OCI-LY7 (cell line): ENCODE measurements around the gene TNFAIP1. TPM values are rescaled to one million over a fixed set of nuclear protein-coding genes. Genes with fewer than 3 reads are reported as not detected.

ENCODE experiments used
- BruUV-seq: library from RNA; stranded (reverse); fragments of 400-500 nt; replicated peaks from 2 replicates; lab custom pipeline; 2021; lab: Mats Ljungman, UMichigan
- CTCF ChIA-PET: fragments of 300-600 bp; sonication (Branson Sonifier 250); formaldehyde crosslinking; loops from one replicate; lab custom pipeline; 2022; ENCODE audit warnings: antibody characterized with exemption; ENCODE audit not compliant: unreplicated experiment; lab: Charles Lee
- POLR2A ChIA-PET: fragments of 300-600 bp; sonication (Branson Sonifier 250); formaldehyde crosslinking; loops from one replicate; lab custom pipeline; 2022; ENCODE audit warnings: antibody characterized with exemption; lab: Charles Lee
- DNase-seq: peaks from one replicate; pipeline ENCODE4 v3.0.0-alpha.2; 2015; ENCODE audit warnings: low spot score
- H2AFZ ChIP-seq: fragments of 200-600 bp; sonication (generic), shearing (Covaris generic); 2 replicates; pipeline ENCODE4 v1.6.1; 2014; ENCODE audit warnings: mild to moderate bottlenecking, antibody characterized with exemption, low read length, moderate library complexity
- H3K27ac ChIP-seq: fragments of 200-600 bp; sonication (generic); 2 replicates; pipeline ENCODE4 v1.5.1; 2014; ENCODE audit warnings: mixed run types, low read depth, mild to moderate bottlenecking, moderate library complexity, low read length, inconsistent platforms; ENCODE audit not compliant: poor library complexity, severe bottlenecking
- H3K36me3 ChIP-seq: fragments of 200-600 bp; sonication (generic); 2 replicates; pipeline ENCODE4 v1.6.1; 2014; ENCODE audit warnings: mild to moderate bottlenecking, antibody characterized with exemption, low read length, moderate library complexity, mixed read lengths; ENCODE audit not compliant: insufficient read depth
- H3K4me1 ChIP-seq: fragments of 200-600 bp; sonication (generic); 2 replicates; pipeline ENCODE4 v1.5.1; 2014; ENCODE audit warnings: mild to moderate bottlenecking, low read length; ENCODE audit not compliant: insufficient read depth, poor library complexity, severe bottlenecking
- H3K4me2 ChIP-seq: fragments of 200-600 bp; sonication (generic); 2 replicates; pipeline ENCODE4 v1.6.1; 2014; ENCODE audit warnings: mild to moderate bottlenecking, low read length
- H3K4me3 ChIP-seq: fragments of 200-600 bp; sonication (generic); 2 replicates; pipeline ENCODE4 v1.5.1; 2014; ENCODE audit warnings: mild to moderate bottlenecking, low read depth, low read length; ENCODE audit not compliant: poor library complexity, severe bottlenecking
- H3K79me2 ChIP-seq: fragments of 200-600 bp; sonication (generic); 2 replicates; pipeline ENCODE4 v1.6.1; 2016; ENCODE audit warnings: low read depth, mild to moderate bottlenecking, low read length, moderate library complexity, mixed read lengths; ENCODE audit not compliant: insufficient read depth
- H3K9me2 ChIP-seq: fragments of 200-600 bp; sonication (generic); 2 replicates; pipeline ENCODE4 v1.6.1; 2016; ENCODE audit warnings: mild to moderate bottlenecking, low read length, mixed read lengths; ENCODE audit not compliant: insufficient read depth
- H3K9me3 ChIP-seq: fragments of 200-600 bp; sonication (generic); 2 replicates; pipeline ENCODE4 v1.6.1; 2014; ENCODE audit warnings: mild to moderate bottlenecking, mixed run types, low read length, mixed read lengths
- H4K20me1 ChIP-seq: fragments of 200-600 bp; sonication (generic); 2 replicates; pipeline ENCODE4 v1.6.1; 2014; ENCODE audit warnings: mild to moderate bottlenecking, antibody characterized with exemption, low read length, moderate library complexity, mixed read lengths; ENCODE audit not compliant: insufficient read depth
- CTCF ChIP-seq: fragments of 200-600 bp; sonication (generic); conservative IDR thresholded peaks from 2 replicates; pipeline ENCODE4 v1.5.1; 2014; ENCODE audit warnings: mild to moderate bottlenecking, antibody characterized with exemption, low read length, moderate library complexity, mixed read lengths
- EZH2phosphoT487 ChIP-seq: fragments of 200-600 bp; sonication (generic); IDR thresholded peaks from 2 replicates; pipeline ENCODE4 v1.6.1; 2018; ENCODE audit warnings: low read depth, borderline replicate concordance, mild to moderate bottlenecking, mixed run types, antibody characterized with exemption, low read length, moderate library complexity, mixed read lengths
- intact Hi-C: fragments of 100-400 bp; cut with micrococcal nuclease; formaldehyde crosslinking; loops from one replicate; pipeline ENCODE4 v1.10.0; 2022; ENCODE audit not compliant: unreplicated experiment
- total RNA-seq, 2 experiments: library from RNA; depleted of rRNA in 1 of 2; stranded (reverse); fragments of >200 nt in 1 of 2; shearing (Covaris generic) in 1 of 2; gene quantifications; 2 replicates each; pipeline ENCODE4 v1.2.3, GENCODE V29; 2014 to 2022

The TNFAIP1 gene
- total RNA-seq, 2 experiments from 2014 or later: 14.7 to 15.5 TPM

DNA sequence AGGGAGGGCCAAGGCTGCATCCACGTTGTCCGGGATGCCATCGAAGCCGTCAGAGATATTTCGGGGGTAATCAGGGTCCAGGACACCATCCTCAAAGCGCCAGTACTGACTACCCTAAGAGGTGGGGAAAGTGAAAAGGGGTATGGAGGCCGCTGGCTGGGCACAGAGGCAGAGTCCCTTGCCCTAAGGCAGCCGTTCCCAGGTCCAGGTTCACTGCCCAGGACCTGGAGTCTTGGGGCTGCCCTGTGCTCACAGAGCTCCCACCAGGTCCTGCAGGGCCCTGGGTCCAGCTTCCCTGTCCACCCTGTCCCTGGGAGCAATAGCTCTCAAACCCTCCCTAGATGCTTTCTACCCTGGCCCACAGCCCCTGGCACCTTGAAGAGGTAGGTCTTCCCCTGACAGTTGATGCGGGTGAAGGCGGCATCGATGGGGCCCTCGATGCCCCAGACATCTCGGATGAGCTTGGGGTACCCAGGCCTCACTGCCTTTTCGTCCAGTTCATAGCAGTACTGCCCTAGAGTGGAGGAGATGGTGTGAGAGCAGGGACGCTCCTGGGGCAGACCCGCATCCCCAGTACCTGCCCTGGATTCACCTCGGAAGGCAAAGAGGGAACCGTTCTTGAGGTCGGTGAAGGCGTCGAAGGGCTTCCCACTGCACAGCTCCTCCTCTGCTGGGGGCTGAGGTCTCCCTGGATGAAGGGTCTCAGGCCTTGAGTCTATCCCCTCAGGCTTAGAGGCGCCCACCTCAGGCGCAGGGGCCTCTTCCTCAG, 33.5 kb downstream of the TNFAIP1 start:
- H3K9me2 ChIP-seq: no peaks in the 10 kb centered on the region
- intact Hi-C loops: no loop called here
- no peak overlapping the region for H3K27ac ChIP-seq
- H3K79me2 ChIP-seq: no peaks in the 10 kb centered on the region
- BruUV-seq: no TSS peak
- no peak for DNase-seq
- no peak overlapping the region for H2AFZ ChIP-seq
- no peak overlapping the region for H3K4me3 ChIP-seq
- H3K9me3 ChIP-seq: no peaks in the 10 kb centered on the region
- H4K20me1 ChIP-seq: no peaks in the 10 kb centered on the region
- POLR2A ChIA-PET: interaction anchor here (2.7 kb wide), 1 partner anchor 12 kb away, joined by 11 read pairs; the partner anchor contains the start of gene POLDIP2
- CTCF ChIA-PET: no interaction called here
- no peaks in the 10 kb centered on the region for H3K36me3 ChIP-seq
- TF ChIP-seq EZH2phosphoT487 (no peak), CTCF (no peak)
- H3K4me2 ChIP-seq: no peak overlapping the region
- H3K4me1 ChIP-seq: peaks cover 20% of the 10 kb centered on the region

DNA sequence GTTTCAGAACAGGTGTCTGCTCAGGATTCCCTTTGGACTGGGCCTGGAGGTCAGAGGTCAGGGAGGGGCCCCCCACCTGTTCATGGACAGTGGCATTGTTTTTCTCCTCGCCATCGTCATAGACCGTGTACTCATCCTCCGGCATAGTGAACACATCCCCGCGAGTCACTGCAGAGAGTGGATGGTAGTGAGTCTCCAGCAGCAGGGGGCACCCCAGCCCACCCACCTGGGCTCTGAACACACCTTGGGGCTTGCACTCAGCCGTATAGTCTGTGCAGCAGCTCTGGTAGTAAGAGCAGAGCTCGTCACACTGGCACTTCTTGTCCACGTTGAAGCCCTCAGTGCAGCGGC, 34.1 kb downstream of the TNFAIP1 start:
- ChIA-PET CTCF (no interaction called here), POLR2A (interaction anchor here (2.7 kb wide), 1 partner anchor 12 kb away, joined by 11 read pairs; the partner anchor contains the start of gene POLDIP2)
- intact Hi-C loops: loop anchor here (2.0 kb wide), 1 partner anchor 35 kb away; the partner anchor contains the start of genes IFT20 and TNFAIP1
- Histone ChIP-seq H3K27ac (no peak overlapping the region), H3K4me1 (peaks cover 20% of the 10 kb centered on the region), H3K36me3 (no peaks in the 10 kb centered on the region), H4K20me1 (no peaks in the 10 kb centered on the region), H3K4me2 (no peak overlapping the region), H3K9me2 (no peaks in the 10 kb centered on the region), H3K4me3 (no peak overlapping the region), H3K9me3 (no peaks in the 10 kb centered on the region), H2AFZ (no peak overlapping the region), H3K79me2 (no peaks in the 10 kb centered on the region)
- BruUV-seq: no TSS peak
- no peak for DNase-seq
- TF ChIP-seq EZH2phosphoT487 (no peak), CTCF (peak; percentile 40; the same call in 1 of the 2 replicates)
